ENCODE data around the gene C11orf16. TPM values are rescaled to one million over a fixed set of nuclear protein-coding genes. Genes with fewer than 3 reads are reported as not detected.

Gene C11orf16
- total and polyA plus RNA-seq, 9 of the 15 experiments (the other 6 are each of a cell fraction or from before 2014, with no cell fraction given), result not detected

DNA sequence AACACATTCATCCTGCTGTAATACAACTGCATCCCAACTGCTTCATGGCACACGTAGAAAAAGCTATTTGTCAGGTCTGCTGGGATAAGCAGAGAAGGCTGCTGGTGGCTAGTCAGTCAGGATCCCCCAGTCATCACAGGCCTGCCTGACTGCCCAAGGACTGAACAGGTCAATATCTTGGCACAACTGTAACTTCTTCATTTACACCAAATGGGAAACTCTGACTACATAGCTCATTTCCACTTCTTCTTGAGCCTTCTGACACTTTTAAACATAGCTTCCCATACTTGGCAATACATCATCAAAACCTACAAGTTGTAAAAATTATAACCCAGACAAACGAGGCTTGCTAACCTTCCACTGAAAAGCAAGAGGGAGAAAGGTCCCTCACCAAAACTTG, 28.7 kb upstream of the C11orf16 start:
- in situ Hi-C loops (cut with MboI) (no loop called here), intact Hi-C loops (cut with micrococcal nuclease) (loop anchor here (5.0 kb wide), 1 partner anchor 41 kb away; the partner anchor contains the start of gene NRIP3)
- no TSS peak for BruUV-seq (replicated peaks)
- no peaks in the 10 kb centered on the region for H3K9me3 ChIP-seq (replicated peaks; ENCODE audit: control insufficient read depth, insufficient read depth, low read depth, low read length)
- ChIA-PET POLR2A (interaction anchor here (0.7 to 0.8 kb wide), 2 partner anchors 12 to 451 kb away, joined by 3 read pairs; no protein-coding TSS in a partner anchor), CTCF (ENCODE audit: low intra/inter-chr PET ratio) (no interaction called here)
- 43% methylated on average over 2 of the region's 2 CpGs for WGBS (ENCODE audit: insufficient coverage, low coverage, missing lambda C conversion rate)
- peaks cover 10 to 22% of the 10 kb centered on the region in 2 experiments; a peak in 4 of 5 replicates for H3K4me1 ChIP-seq (replicated peaks in 1 of 2; ENCODE audit: control insufficient read depth in 2 of 2, insufficient read depth in 2 of 2, low read length in 2 of 2)
- no peak overlapping the region for H3K4me2 ChIP-seq (ENCODE audit: insufficient read depth, low read length)
- H3K36me3 ChIP-seq (ENCODE audit: control insufficient read depth, insufficient read depth, low read length), result peaks cover 14% of the 10 kb centered on the region; the same call in 1 of the 3 replicates
- H3K27me3 ChIP-seq (ENCODE audit: control insufficient read depth in 2 of 2, insufficient read depth in 2 of 2, low read length in 2 of 2), result no peaks in the 10 kb centered on the region
- no peaks in the 10 kb centered on the region for H3K9me1 ChIP-seq (ENCODE audit: control insufficient read depth, insufficient read depth, low read length)
- FAIRE-seq (no peak), ATAC-seq (no peak), DNase-seq (ENCODE audit: extremely low read depth in 1 of 4, low spot score in 3 of 4) (no peak)
- TF ChIP-seq ZNF175 (CRISPR knock-in tag; IDR thresholded peaks at IDR 0.05; ENCODE audit: low read depth) (no peak), ZBED1 (IDR thresholded peaks at IDR 0.05) (no peak), ZNF146 (CRISPR knock-in tag; IDR thresholded peaks at IDR 0.05; ENCODE audit: unreplicated experiment) (no peak), ZNF707 (CRISPR knock-in tag; conservative IDR thresholded peaks at IDR 0.05) (no peak), HOXB6 (CRISPR knock-in tag; IDR thresholded peaks at IDR 0.05; ENCODE audit: borderline replicate concordance) (no peak), TEAD4 (IDR thresholded peaks at IDR 0.05; ENCODE audit: low read length) (no peak), TEAD4 (CRISPR knock-in tag; IDR thresholded peaks at IDR 0.05; ENCODE audit: borderline replicate concordance) (no peak), EZH2 (IDR thresholded peaks at IDR 0.05; ENCODE audit: borderline replicate concordance, low read depth, low read length) (no peak), TBP (optimal IDR thresholded peaks at IDR 0.05; ENCODE audit: low read depth, low read length) (no peak), PRPF4 (IDR thresholded peaks at IDR 0.05; ENCODE audit: insufficient read depth, low read depth, low read length, poor library complexity, severe bottlenecking) (no peak)
- TF ChIP-seq, protein P1, sequence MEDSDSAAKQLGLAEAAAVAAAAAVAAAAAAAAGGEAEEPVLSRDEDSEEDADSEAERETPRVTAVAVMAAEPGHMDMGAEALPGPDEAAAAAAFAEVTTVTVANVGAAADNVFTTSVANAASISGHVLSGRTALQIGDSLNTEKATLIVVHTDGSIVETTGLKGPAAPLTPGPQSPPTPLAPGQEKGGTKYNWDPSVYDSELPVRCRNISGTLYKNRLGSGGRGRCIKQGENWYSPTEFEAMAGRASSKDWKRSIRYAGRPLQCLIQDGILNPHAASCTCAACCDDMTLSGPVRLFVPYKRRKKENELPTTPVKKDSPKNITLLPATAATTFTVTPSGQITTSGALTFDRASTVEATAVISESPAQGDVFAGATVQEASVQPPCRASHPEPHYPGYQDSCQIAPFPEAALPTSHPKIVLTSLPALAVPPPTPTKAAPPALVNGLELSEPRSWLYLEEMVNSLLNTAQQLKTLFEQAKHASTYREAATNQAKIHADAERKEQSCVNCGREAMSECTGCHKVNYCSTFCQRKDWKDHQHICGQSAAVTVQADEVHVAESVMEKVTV (CRISPR knock-in tag; IDR thresholded peaks at IDR 0.05), result no peak
- TF ChIP-seq, protein P2, sequence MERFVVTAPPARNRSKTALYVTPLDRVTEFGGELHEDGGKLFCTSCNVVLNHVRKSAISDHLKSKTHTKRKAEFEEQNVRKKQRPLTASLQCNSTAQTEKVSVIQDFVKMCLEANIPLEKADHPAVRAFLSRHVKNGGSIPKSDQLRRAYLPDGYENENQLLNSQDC (CRISPR knock-in tag; IDR thresholded peaks at IDR 0.05), result no peak
- H3K27ac ChIP-seq (ENCODE audit: extremely low read depth, low read depth, low read length), result no peak overlapping the region
- H3K9ac ChIP-seq (ENCODE audit: insufficient read depth in 1 of 2, low read depth in 2 of 2, low read length in 2 of 2), result no peak overlapping the region
- no peak overlapping the region for H2AFZ ChIP-seq (ENCODE audit: low read depth, low read length)
- no peak overlapping the region for H3K4me3 ChIP-seq
- H4K20me1 ChIP-seq (replicated peaks; ENCODE audit: control insufficient read depth, insufficient read depth, low read length), result no peaks in the 10 kb centered on the region
- peaks cover 54% of the 10 kb centered on the region for H3K79me2 ChIP-seq (ENCODE audit: control insufficient read depth, insufficient read depth, low read length)

All from K562 (cell line).